ENCODE measurements around the gene OR6C76.

Gene OR6C76

GRCh38 chr12:55467836-55468235 lies 41.8 kb downstream of the OR6C76 start:
- no peak for DNase-seq (ENCODE audit: low read depth in 2 of 3, low spot score in 1 of 3)

- DNase-seq (ENCODE audit: low read depth in 2 of 3, low spot score in 1 of 3), result no peak
Observed at GRCh38 chr12:55469291-55469690, 43.2 kb downstream of the OR6C76 start.

GRCh38 chr12:55470088-55470829 lies 44.2 kb downstream of the OR6C76 start, which contains the start of gene OR6C70:
OR6C70 (minus strand) TSS chr12:55470138; CDS start chr12:55470138, 0 bp downstream.
- no peak for DNase-seq (ENCODE audit: low read depth in 2 of 3, low spot score in 1 of 3)

- DNase-seq (ENCODE audit: low read depth in 2 of 3, low spot score in 1 of 3), result no peak
Observed at GRCh38 chr12:55472264-55472663, 46.2 kb downstream of the OR6C76 start.

Measured in stimulated activated CD4-positive, alpha-beta T cell treated with anti-CD3 and anti-CD28 coated beads, Interleukin-12 subunit alpha, Interleukin-12 subunit beta, amount 100 ng/mL, for 48 hours (primary cell).